SH-SY5Y (cell line): ENCODE measurements around the gene GPR156.

Experiments
- GATA2 ChIP-seq: IDR thresholded peaks from 2 replicates; pipeline ENCODE4 v1.6.1; 2011; ENCODE audit warnings: mild to moderate bottlenecking, low read depth, low read length
- GATA3 ChIP-seq: IDR thresholded peaks from 2 replicates; pipeline ENCODE4 v1.6.1; 2011; ENCODE audit warnings: low read depth, mild to moderate bottlenecking, low read length, moderate library complexity

GPR156 gene

GRCh38 chr3:120143676-120144075 is 141.3 kb downstream of the GPR156 start:
- TF ChIP-seq GATA2, result no peak
- TF ChIP-seq GATA3, result no peak

GRCh38 chr3:120142236-120142635 is 142.8 kb downstream of the GPR156 start:
- TF ChIP-seq GATA3 (no peak), GATA2 (no peak)

- TF ChIP-seq GATA2 (no peak), GATA3 (no peak)
Measured at GRCh38 chr3:120140098-120140742, 144.8 kb downstream of the GPR156 start.

- TF ChIP-seq GATA2 (no peak), GATA3 (no peak)
Measured at GRCh38 chr3:120139140-120139539, 145.9 kb downstream of the GPR156 start.

- no peak for TF ChIP-seq GATA2
- no peak for TF ChIP-seq GATA3
Measured at GRCh38 chr3:120137548-120137947, 147.5 kb downstream of the GPR156 start.

GRCh38 chr3:120130656-120131055 is 154.4 kb downstream of the GPR156 start:
- TF ChIP-seq GATA2 (no peak), GATA3 (no peak)

GRCh38 chr3:120129718-120130513 is 155.1 kb downstream of the GPR156 start:
- TF ChIP-seq GATA3 (no peak), GATA2 (no peak)

- no peak for TF ChIP-seq GATA3
- TF ChIP-seq GATA2, result no peak
Measured at GRCh38 chr3:120129051-120129450, 156.0 kb downstream of the GPR156 start.

GRCh38 chr3:120125992-120126391 is 159.0 kb downstream of the GPR156 start:
- no peak for TF ChIP-seq GATA2
- TF ChIP-seq GATA3, result no peak

- TF ChIP-seq GATA2 (no peak), GATA3 (no peak)
Measured at GRCh38 chr3:120119846-120120510, 165.0 kb downstream of the GPR156 start.
